COLO829 (cell line): Measurements from ENCODE around the gene PTPRE.

Experiments
- DNase-seq: peaks from one replicate; pipeline ENCODE4 v3.0.0; 2012; ENCODE audit warnings: low spot score

PTPRE gene

GRCh38 chr10:127906548-127907377 lies at the start of gene PTPRE:
PTPRE (plus strand) TSS chr10:127907103; CDS start chr10:128040882, 133,779 bp downstream.
- DNase-seq: peak; percentile 25

GRCh38 chr10:127860592-127860991 lies 46.3 kb upstream of the PTPRE start:
- no peak for DNase-seq

- DNase-seq: no peak
These were observed 43.6 kb upstream of the PTPRE start for GRCh38 chr10:127863231-127863825.

- DNase-seq: no peak
These were observed 40.5 kb upstream of the PTPRE start for GRCh38 chr10:127866276-127867013.

- no peak for DNase-seq
These were observed 39.1 kb upstream of the PTPRE start for GRCh38 chr10:127867805-127868204.

GRCh38 chr10:127869329-127869728 lies 37.6 kb upstream of the PTPRE start:
- no peak for DNase-seq

GRCh38 chr10:127871631-127872010 lies 35.3 kb upstream of the PTPRE start:
- no peak for DNase-seq

- DNase-seq: no peak
These were observed 34.7 kb upstream of the PTPRE start for GRCh38 chr10:127872011-127872761.

GRCh38 chr10:127872871-127873600 lies 33.9 kb upstream of the PTPRE start:
- no peak for DNase-seq

- no peak for DNase-seq
These were observed 32.9 kb upstream of the PTPRE start for GRCh38 chr10:127873901-127874470.

- no peak for DNase-seq
These were observed 32.0 kb upstream of the PTPRE start for GRCh38 chr10:127874671-127875448.

GRCh38 chr10:127875449-127875765 lies 31.5 kb upstream of the PTPRE start:
- DNase-seq: no peak

- DNase-seq: no peak
These were observed 31.0 kb upstream of the PTPRE start for GRCh38 chr10:127875916-127876315.

GRCh38 chr10:127877116-127877515 lies 29.8 kb upstream of the PTPRE start:
- DNase-seq: no peak

- no peak for DNase-seq
These were observed 29.2 kb upstream of the PTPRE start for GRCh38 chr10:127877699-127878098.

GRCh38 chr10:127878475-127879055 lies 28.3 kb upstream of the PTPRE start:
- DNase-seq: no peak

- no peak for DNase-seq
These were observed 26.3 kb upstream of the PTPRE start for GRCh38 chr10:127880557-127880956.

GRCh38 chr10:127881262-127881661 lies 25.6 kb upstream of the PTPRE start:
- DNase-seq: no peak

GRCh38 chr10:127882391-127882790 lies 24.5 kb upstream of the PTPRE start:
- DNase-seq: no peak

- DNase-seq: no peak
These were observed 24.0 kb upstream of the PTPRE start for GRCh38 chr10:127882801-127883459.
